Measurements from ENCODE around the gene LRRC74B. TPM values are rescaled to one million over a fixed set of nuclear protein-coding genes. Genes with fewer than 3 reads are reported as not detected.
"Not testable (repeated sequence)": the region's sequence is repeated elsewhere in the genome, so short reads cannot be mapped to it uniquely, and the experiment has no call there.

Gene LRRC74B
- total RNA-seq, 2 donors from 2014 or later = not detected

GRCh38 chr22:21055564-21055834, 9.8 kb downstream of the LRRC74B start:
- Histone ChIP-seq H3K27me3 (no peaks in the 10 kb centered on the region), H3K9me3 (no peaks in the 10 kb centered on the region), H3K36me3 (no peaks in the 10 kb centered on the region), H3K4me3 (no peak overlapping the region), H3K4me1 (no peaks in the 10 kb centered on the region), H3K27ac (no peak overlapping the region)
- no peak for DNase-seq (ENCODE audit: low spot score)
- TF ChIP-seq CTCF (IDR thresholded peaks at IDR 0.05) = no peak

GRCh38 chr22:21055880-21056319, 10.2 kb downstream of the LRRC74B start:
- Histone ChIP-seq H3K9me3 (no peaks in the 10 kb centered on the region), H3K4me1 (no peaks in the 10 kb centered on the region), H3K27ac (no peak overlapping the region), H3K36me3 (no peaks in the 10 kb centered on the region), H3K27me3 (no peaks in the 10 kb centered on the region), H3K4me3 (no peak overlapping the region)
- TF ChIP-seq CTCF (IDR thresholded peaks at IDR 0.05) = no peak
- DNase-seq (ENCODE audit: low spot score) = no peak

GRCh38 chr22:21060363-21060762, 14.6 kb downstream of the LRRC74B start:
- H3K27ac ChIP-seq; H3K4me1 ChIP-seq; DNase-seq (ENCODE audit: low spot score); H3K9me3 ChIP-seq; H3K27me3 ChIP-seq; H3K36me3 ChIP-seq; H3K4me3 ChIP-seq: not testable (repeated sequence)

GRCh38 chr22:21061660-21062321, 16.0 kb downstream of the LRRC74B start:
- not testable (repeated sequence) for H3K9me3 ChIP-seq; H3K36me3 ChIP-seq; H3K4me3 ChIP-seq; H3K27me3 ChIP-seq; H3K27ac ChIP-seq; DNase-seq (ENCODE audit: low spot score); H3K4me1 ChIP-seq

- not testable (repeated sequence) for H3K9me3 ChIP-seq; DNase-seq (ENCODE audit: low spot score); H3K27me3 ChIP-seq; H3K27ac ChIP-seq; H3K4me1 ChIP-seq; H3K36me3 ChIP-seq; H3K4me3 ChIP-seq
These were observed 18.7 kb downstream of the LRRC74B start for GRCh38 chr22:21064425-21064824.

GRCh38 chr22:21064917-21065864, 19.4 kb downstream of the LRRC74B start:
- no peak for DNase-seq (ENCODE audit: low spot score)
- Histone ChIP-seq H3K27ac (no peak overlapping the region), H3K4me3 (no peak overlapping the region), H3K9me3 (no peaks in the 10 kb centered on the region), H3K36me3 (no peaks in the 10 kb centered on the region), H3K4me1 (no peaks in the 10 kb centered on the region), H3K27me3 (no peaks in the 10 kb centered on the region)
- no peak for TF ChIP-seq CTCF (IDR thresholded peaks at IDR 0.05)

- H3K27me3 ChIP-seq = no peaks in the 10 kb centered on the region
- TF ChIP-seq CTCF (IDR thresholded peaks at IDR 0.05) = no peak
- no peaks in the 10 kb centered on the region for H3K4me1 ChIP-seq
- H3K9me3 ChIP-seq = no peaks in the 10 kb centered on the region
- H3K27ac ChIP-seq = no peak overlapping the region
- H3K4me3 ChIP-seq = no peak overlapping the region
- H3K36me3 ChIP-seq = no peaks in the 10 kb centered on the region
- DNase-seq (ENCODE audit: low spot score) = no peak
These were observed 21.5 kb downstream of the LRRC74B start for GRCh38 chr22:21067075-21067900.
